ENCODE results near the gene OCA2.

OCA2 gene

GRCh38 chr15:27752691-27753090, 346.4 kb downstream of the OCA2 start:
- H3K4me3 ChIP-seq (ENCODE audit: low read depth, low read length), result no peak overlapping the region
- DNase-seq (ENCODE audit: low read depth), result no peak
- TF ChIP-seq, protein P1, sequence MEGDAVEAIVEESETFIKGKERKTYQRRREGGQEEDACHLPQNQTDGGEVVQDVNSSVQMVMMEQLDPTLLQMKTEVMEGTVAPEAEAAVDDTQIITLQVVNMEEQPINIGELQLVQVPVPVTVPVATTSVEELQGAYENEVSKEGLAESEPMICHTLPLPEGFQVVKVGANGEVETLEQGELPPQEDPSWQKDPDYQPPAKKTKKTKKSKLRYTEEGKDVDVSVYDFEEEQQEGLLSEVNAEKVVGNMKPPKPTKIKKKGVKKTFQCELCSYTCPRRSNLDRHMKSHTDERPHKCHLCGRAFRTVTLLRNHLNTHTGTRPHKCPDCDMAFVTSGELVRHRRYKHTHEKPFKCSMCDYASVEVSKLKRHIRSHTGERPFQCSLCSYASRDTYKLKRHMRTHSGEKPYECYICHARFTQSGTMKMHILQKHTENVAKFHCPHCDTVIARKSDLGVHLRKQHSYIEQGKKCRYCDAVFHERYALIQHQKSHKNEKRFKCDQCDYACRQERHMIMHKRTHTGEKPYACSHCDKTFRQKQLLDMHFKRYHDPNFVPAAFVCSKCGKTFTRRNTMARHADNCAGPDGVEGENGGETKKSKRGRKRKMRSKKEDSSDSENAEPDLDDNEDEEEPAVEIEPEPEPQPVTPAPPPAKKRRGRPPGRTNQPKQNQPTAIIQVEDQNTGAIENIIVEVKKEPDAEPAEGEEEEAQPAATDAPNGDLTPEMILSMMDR (IDR thresholded peaks at IDR 0.05; ENCODE audit: low read depth, low read length, missing control alignments), result no peak

DNA sequence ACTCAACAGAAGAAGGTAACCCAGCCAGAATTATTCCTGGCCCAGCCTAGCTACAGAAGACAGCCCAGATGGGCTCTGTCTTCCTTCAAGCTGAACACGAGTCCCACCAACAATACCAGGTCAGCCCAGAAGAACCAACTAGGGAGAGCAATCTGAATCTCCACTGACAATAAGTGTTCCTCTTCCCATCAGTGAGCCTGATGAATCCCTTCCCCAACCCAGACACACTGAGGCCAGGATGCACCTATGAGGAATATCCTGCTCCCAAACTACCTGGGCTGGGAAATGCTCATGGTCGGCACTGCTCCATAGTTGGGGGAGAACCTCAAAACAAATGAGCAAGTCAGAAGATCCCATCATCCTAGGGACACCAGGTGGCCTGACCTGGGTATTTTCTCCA, 351.1 kb downstream of the OCA2 start:
- DNase-seq (ENCODE audit: low read depth), result no peak
- TF ChIP-seq, protein P1 (IDR thresholded peaks at IDR 0.05; ENCODE audit: low read depth, low read length, missing control alignments), result no peak
- no peak overlapping the region for H3K4me3 ChIP-seq (ENCODE audit: low read depth, low read length)

DNA sequence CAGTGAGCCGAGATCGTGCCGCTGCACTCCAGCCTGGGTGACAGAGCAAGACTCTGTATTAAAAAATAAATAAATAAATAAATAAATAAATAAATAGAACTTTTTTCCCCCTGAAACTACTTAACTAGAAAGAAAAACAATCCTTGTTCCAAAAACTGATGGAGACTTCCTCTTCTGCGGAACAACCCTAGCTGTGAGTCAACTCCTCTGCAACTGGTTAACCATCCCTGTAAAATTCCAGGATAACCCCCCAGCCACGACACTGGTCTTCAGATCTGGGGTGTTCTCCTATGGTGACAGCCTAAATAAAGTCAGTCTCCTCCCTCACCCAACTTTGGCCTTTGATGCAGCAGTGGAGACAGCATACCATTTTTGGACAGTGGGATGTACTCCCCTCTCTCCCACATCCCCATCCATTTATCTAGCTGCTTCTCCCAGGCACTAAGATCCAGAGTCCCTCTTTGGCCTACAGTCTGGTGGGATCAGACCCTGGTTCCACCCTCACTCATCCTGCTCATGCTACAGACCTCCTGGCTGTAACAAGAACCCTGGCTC, 352.6 kb downstream of the OCA2 start:
- TF ChIP-seq, protein P1 (IDR thresholded peaks at IDR 0.05; ENCODE audit: low read depth, low read length, missing control alignments), result no peak
- no peak for DNase-seq (ENCODE audit: low read depth)

GRCh38 chr15:27744641-27745040, 354.5 kb downstream of the OCA2 start:
- no peak for DNase-seq (ENCODE audit: low read depth)
- no peak overlapping the region for H3K4me3 ChIP-seq (ENCODE audit: low read depth, low read length)
- TF ChIP-seq, protein P1 (IDR thresholded peaks at IDR 0.05; ENCODE audit: low read depth, low read length, missing control alignments), result no peak

More for the DNA sequence above, 352.6 kb downstream of the OCA2 start:
- H3K4me3 ChIP-seq (ENCODE audit: low read depth, low read length), result no peak overlapping the region

DNA sequence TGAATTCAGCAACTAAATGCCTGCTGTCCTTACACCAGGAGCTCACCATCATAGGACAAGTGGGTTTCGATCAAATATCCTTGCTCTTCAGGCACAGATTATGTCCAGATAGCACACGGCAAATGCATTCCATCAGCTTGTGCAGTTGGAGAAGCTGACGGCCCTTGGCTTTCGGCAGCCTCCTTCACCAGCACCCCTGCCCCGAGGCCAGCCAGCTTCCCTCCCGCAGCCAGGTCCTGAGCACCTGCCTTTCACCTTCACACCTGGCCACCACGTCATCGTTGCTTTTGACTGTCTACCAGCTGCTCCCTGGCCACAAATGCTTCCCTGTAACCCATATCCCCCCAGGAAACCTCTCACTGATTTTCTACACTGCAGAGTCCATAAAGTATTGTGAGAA, 355.5 kb downstream of the OCA2 start:
- no peak overlapping the region for H3K4me3 ChIP-seq (ENCODE audit: low read depth, low read length)
- DNase-seq (ENCODE audit: low read depth), result no peak
- TF ChIP-seq, protein P1 (IDR thresholded peaks at IDR 0.05; ENCODE audit: low read depth, low read length, missing control alignments), result no peak

- no peak overlapping the region for H3K4me3 ChIP-seq (ENCODE audit: low read depth, low read length)
- TF ChIP-seq, protein P1 (IDR thresholded peaks at IDR 0.05; ENCODE audit: low read depth, low read length, missing control alignments), result no peak
- DNase-seq (ENCODE audit: low read depth), result no peak
Measured at GRCh38 chr15:27742751-27743477, 356.2 kb downstream of the OCA2 start.

Measured in GM12864 (cell line).